LHCN-M2 (cell line): Measurements from ENCODE around the gene MRPS12. TPM values are rescaled to one million over a fixed set of nuclear protein-coding genes. Genes with fewer than 3 reads are reported as not detected.

Experiments used
- DNase-seq: peaks from one replicate; pipeline ENCODE4 v3.0.0-alpha.2; 2012; ENCODE audit warnings: low read depth
- total RNA-seq: library from RNA; depleted of rRNA; stranded (reverse); fragments of >200 nt; gene quantifications from 2 replicates; pipeline ENCODE4 v1.2.3, GENCODE V29; 2014; rRNA removed

MRPS12 gene
- total RNA-seq, 1 experiment from 2014 or later, result 67.2 TPM

- DNase-seq, result peak; percentile 59
Measured at GRCh38 chr19:38975214-38975860, 44.6 kb downstream of the MRPS12 start, which contains the start of gene FBXO17. TSS of gene FBXO17 (minus strand) at chr19:38975742. CDS start at chr19:38950319, 25,423 bp downstream.

DNA sequence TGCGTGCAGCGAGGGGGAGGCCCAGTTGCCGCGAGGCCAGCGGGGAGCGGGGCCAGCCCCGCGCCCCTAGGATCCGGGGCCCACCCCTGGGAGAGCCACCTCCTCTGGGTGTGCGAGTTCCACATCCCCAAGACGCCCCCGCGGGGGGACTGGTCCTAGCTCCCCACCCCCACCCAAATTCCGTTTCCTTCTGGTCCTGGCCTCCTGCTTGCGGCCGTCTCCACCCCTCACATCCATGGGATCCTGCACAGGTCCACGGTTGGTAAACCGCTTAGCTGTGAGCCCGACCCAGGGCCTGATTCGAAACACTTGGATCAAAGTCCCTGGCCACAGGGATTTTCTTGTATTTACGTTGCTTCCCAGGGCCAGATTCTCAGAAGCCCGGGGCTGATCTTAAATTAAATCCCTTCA is 45.1 kb downstream of the MRPS12 start:
- DNase-seq, result peak; percentile 21

GRCh38 chr19:38977445-38978325 is 46.9 kb downstream of the MRPS12 start:
- no peak for DNase-seq

- no peak for DNase-seq
Measured at GRCh38 chr19:38978326-38978689, 47.6 kb downstream of the MRPS12 start.

- DNase-seq, result no peak
Measured at GRCh38 chr19:38979812-38980211, 49.1 kb downstream of the MRPS12 start.

DNA sequence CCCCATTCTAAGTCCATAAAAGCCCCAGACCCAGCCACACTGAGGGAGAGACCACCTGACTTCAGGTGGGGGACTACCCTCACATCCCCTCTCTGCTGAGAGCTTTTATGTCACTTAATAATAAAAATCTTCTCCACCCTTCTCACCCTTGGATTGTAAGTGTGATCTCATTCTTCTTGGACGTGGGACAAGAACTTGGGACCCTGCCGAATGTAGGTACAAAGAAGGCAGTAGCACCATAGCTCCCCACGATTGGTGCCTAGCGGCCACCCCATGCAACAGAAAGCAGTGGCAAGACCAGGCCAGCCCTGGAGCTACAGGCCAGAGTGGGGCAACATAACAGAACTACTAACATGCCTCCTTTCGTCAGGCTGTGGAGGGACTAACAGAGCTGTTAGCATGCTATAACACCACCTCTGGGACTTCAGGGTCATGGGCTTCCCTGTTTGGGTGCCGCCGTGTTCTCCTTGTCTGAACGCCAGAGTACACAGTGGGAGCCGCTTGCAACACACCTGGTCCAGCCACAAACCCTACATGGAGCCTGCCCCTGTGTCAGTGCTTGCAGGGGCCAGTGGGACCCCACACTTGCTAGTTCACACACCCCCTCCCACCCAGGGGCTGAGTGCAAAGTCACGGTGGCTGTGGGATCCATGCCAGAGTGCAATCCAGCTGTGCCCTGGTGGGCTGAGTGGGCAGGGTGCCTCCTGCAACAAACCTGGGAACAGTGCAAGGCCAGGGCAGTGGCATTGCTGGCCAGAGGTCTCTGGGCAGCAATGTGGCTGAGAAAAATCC is 50.0 kb downstream of the MRPS12 start:
- DNase-seq, result peak; percentile 9

Other genes starting within 250 kb of the MRPS12 start
- gene CAPN12, start 186.5 kb upstream of the MRPS12 start, total RNA-seq, result not detected in 2 replicates
- not detected in 2 replicates for gene LGALS7, start 157.4 kb upstream of the MRPS12 start, total RNA-seq
- gene LGALS7B, start 141.7 kb upstream of the MRPS12 start, total RNA-seq, result not detected in 2 replicates
- gene LGALS4, start 118.0 kb upstream of the MRPS12 start, total RNA-seq, result not detected in 2 replicates
- gene ECH1, start 99.2 kb upstream of the MRPS12 start, total RNA-seq, result 28.7 and 41.0 TPM in 2 replicates
- gene HNRNPL, start 81.0 kb upstream of the MRPS12 start, total RNA-seq, result 289 and 297 TPM in 2 replicates
- 0.34 TPM in 1 of 2 replicates, not detected in the other for gene RINL, start 52.7 kb upstream of the MRPS12 start, total RNA-seq
- gene SIRT2, start 31.3 kb upstream of the MRPS12 start, total RNA-seq, result 64.6 and 73.2 TPM in 2 replicates
- 20.3 and 21.8 TPM in 2 replicates for gene NFKBIB, start 31.0 kb upstream of the MRPS12 start, total RNA-seq
- not detected in 2 replicates for gene CCER2, start 18.8 kb upstream of the MRPS12 start, total RNA-seq
- 29.9 and 35.9 TPM in 2 replicates for gene SARS2, start 181 bp upstream of the MRPS12 start, total RNA-seq
- 26.3 and 31.2 TPM in 2 replicates for gene FBXO17, start 44.8 kb downstream of the MRPS12 start, total RNA-seq
- 4.4 and 14.0 TPM in 2 replicates for gene FBXO27, start 101.6 kb downstream of the MRPS12 start, total RNA-seq
- gene ACP7, start 153.4 kb downstream of the MRPS12 start, total RNA-seq, result 0.13 and 0.29 TPM in 2 replicates
- gene PAK4, start 194.8 kb downstream of the MRPS12 start, total RNA-seq, result 10.8 and 15.5 TPM in 2 replicates